Cardiac fibroblast (primary cell): ENCODE data around the gene TRPM5.

Source experiments
- DNase-seq, 2 donors: peaks; one replicate each; pipeline versions ENCODE4 v3.0.0 to v3.0.0-alpha.2; 2010; ENCODE audit warnings: low read depth in 2 of 2
- H3K4me3 ChIP-seq, 2 donors: replicated peaks in 1 of 2; 1 replicate in 1 of 2; 2 replicates in 1 of 2; pipeline ENCODE4 v1.5.1; 2011; ENCODE audit warnings: low read depth in 2 of 2, low read length in 2 of 2, mild to moderate bottlenecking in 2 of 2, moderate library complexity in 1 of 2
- CTCF ChIP-seq: IDR thresholded peaks from one replicate; pipeline ENCODE4 v1.5.1; 2011; ENCODE audit warnings: low read depth, mild to moderate bottlenecking, low read length, inconsistent platforms

The TRPM5 gene

GRCh38 chr11:2468363-2469235 is 24.3 kb upstream of the TRPM5 start:
- no peak for DNase-seq
- TF ChIP-seq CTCF = no peak

GRCh38 chr11:2467695-2468055 is 23.4 kb upstream of the TRPM5 start:
- no peak overlapping the region for H3K4me3 ChIP-seq
- no peak for DNase-seq
- no peak for TF ChIP-seq CTCF

More at GRCh38 chr11:2468363-2469235, 24.3 kb upstream of the TRPM5 start:
- H3K4me3 ChIP-seq = no peak overlapping the region

- no peak for TF ChIP-seq CTCF
- H3K4me3 ChIP-seq = no peak overlapping the region
- DNase-seq = no peak
Observed at GRCh38 chr11:2466869-2467694, 22.8 kb upstream of the TRPM5 start.

- TF ChIP-seq CTCF = no peak
Observed at GRCh38 chr11:2466069-2466801, 21.9 kb upstream of the TRPM5 start.

GRCh38 chr11:2465202-2466068 is 21.1 kb upstream of the TRPM5 start:
- no peak overlapping the region for H3K4me3 ChIP-seq
- TF ChIP-seq CTCF = no peak
- DNase-seq = no peak

More at GRCh38 chr11:2466069-2466801, 21.9 kb upstream of the TRPM5 start:
- DNase-seq = no peak
- H3K4me3 ChIP-seq = no peak overlapping the region
